GF-D8 (cell line): Measurements from ENCODE around the gene VWA8.
"Not testable (repeated sequence)": the region's sequence is repeated elsewhere in the genome, so short reads cannot be mapped to it uniquely, and the experiment has no call there.

Experiments used
- DNase-seq: peaks from one replicate; lab custom pipeline; 2025; lab: John Stamatoyannopoulos, UW

Gene VWA8

DNA sequence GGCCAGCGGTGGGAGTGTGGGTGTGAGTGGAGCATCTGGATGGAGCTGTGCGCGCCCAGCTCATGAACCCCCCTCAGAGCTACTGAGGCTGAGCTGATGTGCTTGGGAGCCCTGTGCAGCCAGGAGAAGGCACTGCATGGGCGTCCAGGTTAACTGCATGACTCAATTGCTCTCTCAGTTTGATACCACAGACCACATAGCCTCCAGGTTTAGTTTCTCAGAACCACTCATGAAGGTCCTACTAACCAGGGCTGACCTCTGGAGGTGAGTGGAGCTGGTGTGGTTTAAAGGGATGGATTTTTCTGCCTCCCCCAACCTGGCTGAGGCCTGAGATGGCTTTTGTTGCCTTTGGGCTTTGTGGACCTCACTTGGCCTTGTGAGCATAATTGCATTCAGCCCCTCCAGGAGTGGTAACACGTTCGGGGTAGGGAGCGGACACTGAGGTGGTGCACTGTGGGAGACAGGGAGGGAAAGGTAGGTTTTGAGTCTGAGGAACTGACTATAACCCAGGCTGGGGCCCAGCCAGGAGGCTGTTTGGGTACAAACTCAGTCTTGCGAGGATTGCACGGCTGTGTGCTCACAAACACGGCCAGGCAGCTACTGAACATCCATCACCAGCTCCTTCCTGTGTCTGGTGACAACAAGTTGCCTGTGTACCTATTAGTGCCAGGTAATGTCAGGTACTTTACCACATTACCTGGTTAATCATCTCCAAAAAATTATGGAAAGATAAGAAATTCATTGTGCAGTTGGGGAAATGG lies 406.1 kb downstream of the VWA8 start:
- DNase-seq, result no peak

- DNase-seq, result no peak
These were observed 406.7 kb downstream of the VWA8 start for GRCh38 chr13:41554180-41554579.

DNA sequence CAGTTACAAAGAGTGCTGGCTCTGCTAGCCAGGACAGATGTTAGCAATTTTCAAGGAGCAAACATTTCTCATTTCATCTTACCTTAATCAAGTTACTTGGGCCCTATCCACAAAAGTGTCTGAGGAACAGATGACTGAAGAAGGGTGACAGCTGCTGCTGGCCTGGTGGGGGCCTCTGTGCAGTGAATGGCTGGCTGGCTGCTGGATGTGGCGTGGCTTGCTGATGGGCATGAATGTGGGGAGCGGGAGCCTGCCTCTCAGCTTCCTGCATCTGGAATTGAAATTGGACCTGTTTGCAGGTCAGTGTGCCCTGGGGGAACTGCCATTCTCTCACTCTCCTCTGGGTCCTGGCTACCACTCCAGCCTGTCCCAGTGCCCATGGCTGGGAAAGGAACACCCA lies 408.9 kb downstream of the VWA8 start:
- no peak for DNase-seq

GRCh38 chr13:41550276-41550675 lies 410.6 kb downstream of the VWA8 start:
- no peak for DNase-seq

GRCh38 chr13:41549491-41549890 lies 411.4 kb downstream of the VWA8 start:
- no peak for DNase-seq

DNA sequence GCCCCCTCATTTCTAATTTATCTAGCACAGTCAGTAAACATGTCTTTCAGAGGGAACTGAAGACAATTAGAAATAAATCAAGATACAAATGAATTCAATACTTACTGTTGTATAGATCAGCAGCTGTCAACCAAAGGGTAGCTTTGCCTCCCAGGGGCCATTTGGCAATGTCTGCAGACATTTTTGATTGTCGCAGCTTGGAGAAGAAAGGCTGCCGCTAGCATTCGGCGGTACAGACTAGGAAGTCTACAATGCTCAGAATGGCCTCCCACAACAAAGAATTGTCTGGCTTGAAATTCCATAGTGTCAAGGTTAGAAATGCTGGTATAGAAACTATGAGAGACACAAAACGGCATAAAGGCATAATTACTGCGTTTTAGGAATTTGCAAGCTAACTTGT lies 412.0 kb downstream of the VWA8 start:
- no peak for DNase-seq

- no peak for DNase-seq
These were observed 412.9 kb downstream of the VWA8 start for GRCh38 chr13:41548031-41548430.

DNA sequence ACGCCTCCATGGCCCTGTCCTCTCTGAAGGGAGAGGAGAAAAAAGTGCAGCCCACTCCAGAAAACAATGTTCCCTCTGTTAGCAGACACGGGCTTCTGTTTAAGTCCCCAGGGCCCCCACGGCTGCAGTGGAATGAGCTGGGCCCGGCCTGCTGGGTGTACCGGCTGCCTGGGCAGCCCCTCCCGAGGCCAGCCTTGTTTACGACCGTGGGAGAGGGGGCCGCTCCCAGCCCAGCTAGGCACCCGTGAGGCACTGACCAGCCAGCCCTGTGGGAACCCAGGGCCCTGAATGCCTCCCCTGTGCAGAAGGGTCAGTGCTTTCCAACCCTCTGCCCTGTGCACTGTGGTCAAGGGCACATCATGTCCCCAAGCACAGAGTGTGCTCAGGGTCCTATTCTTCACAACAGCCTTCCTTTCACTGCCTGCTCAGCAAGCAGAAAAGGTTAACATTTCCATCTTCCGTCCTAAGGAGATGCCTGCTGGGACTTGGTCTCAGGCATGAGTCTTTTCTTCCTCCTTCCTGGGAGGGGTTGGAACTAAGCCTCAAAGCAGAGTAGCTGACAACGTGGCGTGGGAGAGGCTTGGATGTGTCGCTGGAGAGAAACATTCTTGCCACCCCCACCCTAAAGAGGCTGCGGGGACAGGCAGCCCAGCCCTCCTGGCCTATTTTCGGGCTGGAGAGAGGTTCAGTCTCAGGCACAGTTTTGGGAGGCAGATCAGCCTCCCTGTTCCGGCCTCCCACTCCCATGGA lies 413.5 kb downstream of the VWA8 start:
- DNase-seq, result no peak

DNA sequence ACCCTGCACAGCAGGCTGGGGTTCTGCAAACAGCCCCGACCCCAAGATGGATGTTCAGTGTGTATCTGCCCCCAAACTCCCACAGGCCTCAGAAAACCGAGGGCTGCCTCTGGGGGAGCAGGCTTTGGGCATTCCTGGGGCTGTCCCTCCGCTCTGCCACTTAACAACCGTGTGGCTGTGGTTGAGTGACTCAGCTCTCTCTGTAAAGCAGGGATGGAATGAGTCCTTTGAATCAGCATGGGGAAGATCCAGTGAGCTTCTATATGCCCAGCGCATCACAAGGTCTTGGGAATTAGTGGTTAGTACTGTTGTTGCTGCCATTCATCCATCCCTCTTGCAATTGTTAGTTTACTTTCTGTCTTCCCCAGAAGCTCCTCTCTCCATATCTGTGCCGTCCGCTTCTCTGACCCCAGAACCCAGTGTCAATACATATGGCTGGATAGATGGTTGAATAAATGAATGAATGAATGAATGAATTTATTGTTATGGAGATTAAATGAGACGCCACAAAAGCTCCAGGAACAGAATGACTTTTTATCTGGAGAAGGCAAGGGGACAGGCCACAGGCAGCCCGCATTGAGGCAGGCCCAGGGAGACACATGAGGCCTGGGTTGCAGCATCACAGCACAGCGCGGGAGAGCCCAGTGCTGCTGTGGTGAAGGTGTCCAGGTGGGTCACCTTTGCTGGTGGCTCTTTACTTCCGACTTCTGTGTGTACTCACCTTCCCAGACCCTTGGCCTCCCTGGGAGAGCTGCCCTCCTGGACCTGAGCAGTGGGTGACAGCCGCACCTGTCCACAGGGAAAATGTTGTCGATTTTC lies 414.3 kb downstream of the VWA8 start:
- no peak for DNase-seq

DNA sequence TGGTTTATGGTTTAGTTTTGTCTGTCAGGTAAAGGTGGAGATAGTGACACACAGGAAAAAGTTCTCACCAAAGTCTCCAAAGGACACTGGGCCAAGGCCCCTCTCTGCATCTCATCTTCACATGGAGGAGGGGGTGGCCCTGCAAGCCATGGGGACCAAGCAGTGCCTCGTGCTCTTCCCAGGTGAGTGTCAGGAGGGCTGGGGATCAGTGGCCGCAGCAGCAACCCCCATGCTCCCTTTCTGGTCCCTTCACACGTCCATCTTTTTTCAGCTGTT lies 415.5 kb downstream of the VWA8 start:
- no peak for DNase-seq

DNA sequence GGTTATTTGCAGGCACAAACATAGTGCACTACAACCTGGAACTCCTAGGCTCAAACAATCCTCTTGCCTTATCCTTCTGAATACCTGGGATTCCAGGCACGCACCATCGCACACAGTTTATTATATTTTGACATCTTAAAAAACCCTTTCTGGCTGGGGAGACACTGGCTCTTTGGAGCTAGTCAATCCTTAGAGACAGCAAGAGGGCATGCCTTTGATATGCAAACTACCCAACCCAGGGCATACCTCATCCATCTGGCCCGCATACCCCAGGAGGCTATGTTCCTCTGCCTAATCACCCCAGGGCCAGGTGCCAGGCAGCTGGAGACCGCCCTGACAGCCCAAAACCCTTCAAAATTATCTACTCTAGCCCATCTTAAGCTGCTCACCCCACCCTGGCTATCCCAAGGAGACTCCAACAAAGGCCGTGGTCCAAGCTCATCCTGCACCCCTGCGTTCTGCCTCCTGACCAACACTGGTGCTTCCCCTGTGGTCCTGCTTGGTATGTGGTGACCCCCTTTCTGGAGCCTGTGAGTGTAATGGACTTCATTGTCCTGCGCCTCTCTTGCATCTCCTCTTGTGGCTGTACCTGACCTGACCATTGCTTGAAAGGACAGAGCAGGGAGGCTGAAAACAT lies 417.1 kb downstream of the VWA8 start:
- DNase-seq, result no peak

DNA sequence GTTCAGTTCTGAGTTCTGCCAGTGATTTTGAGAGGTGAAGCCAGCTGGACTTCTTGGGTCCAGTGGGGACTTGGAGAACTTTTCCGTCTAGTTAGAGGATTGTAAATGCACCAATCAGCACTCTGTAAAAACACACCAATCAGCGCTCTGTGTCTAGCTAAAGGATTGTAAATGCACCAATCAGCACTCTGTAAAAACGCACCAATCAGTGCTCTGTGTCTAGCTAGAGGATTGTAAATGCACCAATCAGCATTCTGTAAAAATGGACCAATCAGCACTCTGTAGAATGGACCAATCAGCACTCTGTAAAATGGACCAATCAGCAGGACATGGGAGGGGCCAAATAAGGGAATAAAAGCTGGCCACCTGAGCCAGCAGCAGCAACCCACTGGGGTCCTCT lies 418.1 kb downstream of the VWA8 start:
- DNase-seq, result not testable (repeated sequence)

- DNase-seq, result no peak
These were observed 418.6 kb downstream of the VWA8 start for GRCh38 chr13:41542281-41542680.

DNA sequence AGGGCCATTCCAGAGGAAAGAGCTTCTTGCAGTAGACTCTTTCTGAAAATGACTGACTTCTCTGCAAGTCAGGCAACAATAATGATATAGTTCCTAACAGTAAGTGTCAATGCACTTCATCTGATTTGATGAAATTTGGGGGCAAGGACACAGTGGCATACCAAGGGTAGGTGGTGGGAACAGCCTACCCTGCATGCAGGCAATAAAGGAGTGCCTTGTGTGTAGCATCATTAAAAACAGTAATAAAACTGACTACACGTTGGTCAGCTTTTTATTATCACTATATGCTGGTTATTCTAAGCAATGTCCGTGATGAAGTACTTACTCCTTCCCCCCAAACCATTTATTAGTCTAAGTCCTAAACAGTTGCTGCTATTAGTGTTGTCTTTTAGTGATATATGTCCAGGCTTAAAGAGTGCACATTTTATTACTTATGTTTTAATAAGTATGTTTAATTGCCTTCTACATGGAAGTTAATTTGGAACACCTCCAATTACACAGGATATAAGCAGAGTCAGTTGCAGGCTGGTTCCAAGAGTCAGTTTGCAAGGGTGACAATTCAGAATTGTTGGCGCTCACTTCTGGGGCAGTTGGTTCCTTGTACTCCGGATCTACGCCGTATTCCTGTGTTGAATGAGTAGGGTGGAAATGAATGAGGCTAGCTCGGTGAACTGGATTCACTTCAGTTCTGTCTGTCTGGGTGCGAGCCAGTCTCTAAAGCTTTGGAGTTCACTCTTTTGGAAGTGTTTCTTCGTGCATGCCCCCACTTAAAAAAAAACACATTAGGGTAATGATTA lies 419.6 kb downstream of the VWA8 start:
- no peak for DNase-seq

- not testable (repeated sequence) for DNase-seq
These were observed 420.7 kb downstream of the VWA8 start for GRCh38 chr13:41540240-41540639.

- no peak for DNase-seq
These were observed 427.4 kb downstream of the VWA8 start for GRCh38 chr13:41533266-41534052.

GRCh38 chr13:41528021-41528420 lies 432.9 kb downstream of the VWA8 start:
- DNase-seq, result no peak

- DNase-seq, result no peak
These were observed 440.0 kb downstream of the VWA8 start for GRCh38 chr13:41520660-41521630.

DNA sequence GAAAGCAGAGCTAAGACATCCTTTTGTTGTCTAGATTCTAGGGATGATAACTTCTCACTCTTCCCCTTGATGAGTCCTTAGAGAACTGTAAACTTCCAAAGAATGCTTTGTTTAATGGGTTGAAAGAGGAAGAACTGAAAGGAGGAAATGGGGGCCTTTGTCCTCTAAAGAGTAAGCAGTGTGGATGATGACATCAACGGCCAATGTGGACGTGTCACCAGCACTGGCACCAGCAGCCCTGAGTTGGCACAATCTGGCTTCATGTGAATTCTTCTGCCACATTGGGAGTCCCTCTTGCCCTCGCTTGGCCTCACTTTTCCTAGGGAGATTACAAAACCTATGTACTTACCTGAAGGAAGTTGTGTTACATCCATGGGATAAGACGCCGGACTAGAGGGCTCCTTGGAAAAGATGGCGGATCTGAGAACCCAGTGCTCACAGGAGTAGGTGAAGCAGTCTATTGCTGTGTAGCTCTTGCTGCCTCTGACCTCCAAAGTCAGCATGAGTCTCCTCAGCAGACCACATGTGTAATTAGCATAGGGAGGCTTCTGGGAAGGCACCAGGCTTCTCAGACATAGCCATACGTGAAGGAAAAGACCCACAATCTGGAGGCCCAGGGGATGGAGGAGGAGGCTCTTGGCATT lies 440.8 kb downstream of the VWA8 start:
- DNase-seq, result peak; percentile 33
